DOHH2 (cell line): ENCODE data around the gene POPDC2.

Experiments
- H3F3A ChIP-seq: fragments of 200-600 bp; sonication (generic), shearing (Covaris generic); 2 replicates; pipeline ENCODE4 v1.6.0; 2016; ENCODE audit warnings: antibody characterized with exemption, mild to moderate bottlenecking; ENCODE audit not compliant: control insufficient read depth, insufficient read depth
- H3K27ac ChIP-seq: fragments of 200-600 bp; sonication (generic); 2 replicates; pipeline ENCODE4 v1.5.1; 2014; ENCODE audit warnings: low read depth, mild to moderate bottlenecking, low read length, moderate library complexity
- H3K27me3 ChIP-seq: fragments of 200-600 bp; sonication (generic); 2 replicates; pipeline ENCODE4 v1.6.1; 2014; ENCODE audit warnings: mild to moderate bottlenecking, low read length, mixed read lengths; ENCODE audit not compliant: control insufficient read depth
- H3K36me3 ChIP-seq: fragments of 200-600 bp; sonication (generic); 2 replicates; pipeline ENCODE4 v1.6.1; 2014; ENCODE audit warnings: mild to moderate bottlenecking, low read length, moderate library complexity, mixed read lengths; ENCODE audit not compliant: control insufficient read depth
- H3K4me1 ChIP-seq: fragments of 200-600 bp; sonication (generic); 2 replicates; pipeline ENCODE4 v1.6.1; 2014; ENCODE audit warnings: mild to moderate bottlenecking, low read length, mixed read lengths; ENCODE audit not compliant: control insufficient read depth
- H3K4me2 ChIP-seq: fragments of 200-600 bp; sonication (generic); 2 replicates; pipeline ENCODE4 v1.6.0; 2014; ENCODE audit warnings: mild to moderate bottlenecking, low read length, moderate library complexity
- H3K4me3 ChIP-seq: fragments of 200-600 bp; sonication (generic); 2 replicates; pipeline ENCODE4 v1.5.1; 2014; ENCODE audit warnings: mild to moderate bottlenecking, low read length, mixed read lengths
- H3K79me2 ChIP-seq: fragments of 200-600 bp; sonication (generic); 2 replicates; pipeline ENCODE4 v1.6.1; 2014; ENCODE audit warnings: mild to moderate bottlenecking, low read length, mixed read lengths; ENCODE audit not compliant: control insufficient read depth
- H3K9me2 ChIP-seq: fragments of 200-600 bp; sonication (generic); replicated peaks from 2 replicates; pipeline ENCODE4 v1.6.1; 2014; ENCODE audit warnings: mild to moderate bottlenecking, low read length, mixed read lengths; ENCODE audit not compliant: control insufficient read depth
- H3K9me3 ChIP-seq: fragments of 200-600 bp; sonication (generic); 2 replicates; pipeline ENCODE4 v1.6.1; 2014; ENCODE audit warnings: antibody characterized with exemption, low read length, mixed read lengths; ENCODE audit not compliant: control insufficient read depth, insufficient read depth
- H4K20me1 ChIP-seq: fragments of 200-600 bp; sonication (generic); 2 replicates; pipeline ENCODE4 v1.6.0; 2014; ENCODE audit warnings: low read depth, mild to moderate bottlenecking, antibody characterized with exemption, low read length, moderate library complexity; ENCODE audit not compliant: control insufficient read depth, insufficient read depth
- CTCF ChIP-seq: fragments of 200-600 bp; sonication (generic); IDR thresholded peaks from one replicate; pipeline ENCODE4 v1.5.1; 2014; ENCODE audit warnings: antibody characterized with exemption, mild to moderate bottlenecking, low read depth, low read length; ENCODE audit not compliant: poor library complexity, severe bottlenecking
- EZH2phosphoT487 ChIP-seq: fragments of 200-600 bp; sonication (generic); IDR thresholded peaks from 2 replicates; pipeline ENCODE4 v1.6.1; 2017; ENCODE audit warnings: borderline replicate concordance, mild to moderate bottlenecking, antibody characterized with exemption, low read length, moderate library complexity, mixed read lengths

POPDC2 gene

GRCh38 chr3:119663885-119664284, 3.5 kb upstream of the POPDC2 start:
- Histone ChIP-seq H3K9me3 (no peaks in the 10 kb centered on the region), H3F3A (no peaks in the 10 kb centered on the region), H3K4me1 (peaks cover 10% of the 10 kb centered on the region), H3K27me3 (no peaks in the 10 kb centered on the region), H4K20me1 (no peaks in the 10 kb centered on the region), H3K36me3 (peaks cover 19% of the 10 kb centered on the region), H3K27ac (no peak overlapping the region), H3K79me2 (no peaks in the 10 kb centered on the region), H3K4me3 (no peak overlapping the region), H3K4me2 (no peak overlapping the region), H3K9me2 (no peaks in the 10 kb centered on the region)
- TF ChIP-seq EZH2phosphoT487, result no peak
- TF ChIP-seq CTCF, result no peak

- no peaks in the 10 kb centered on the region for H3K79me2 ChIP-seq
- H3K36me3 ChIP-seq, result peaks cover 12% of the 10 kb centered on the region
- no peak overlapping the region for H3K4me2 ChIP-seq
- TF ChIP-seq CTCF (no peak), EZH2phosphoT487 (no peak)
- no peaks in the 10 kb centered on the region for H3K27me3 ChIP-seq
- no peaks in the 10 kb centered on the region for H4K20me1 ChIP-seq
- no peak overlapping the region for H3K4me3 ChIP-seq
- peaks cover 10% of the 10 kb centered on the region for H3K4me1 ChIP-seq
- H3F3A ChIP-seq, result no peaks in the 10 kb centered on the region
- no peaks in the 10 kb centered on the region for H3K9me3 ChIP-seq
- H3K9me2 ChIP-seq, result no peaks in the 10 kb centered on the region
- H3K27ac ChIP-seq, result no peak overlapping the region
Observed at GRCh38 chr3:119662604-119663373, 2.4 kb upstream of the POPDC2 start.

- H3K4me1 ChIP-seq, result peaks cover 3% of the 10 kb centered on the region
- H3K4me2 ChIP-seq, result no peak overlapping the region
- no peaks in the 10 kb centered on the region for H4K20me1 ChIP-seq
Observed at GRCh38 chr3:119659606-119660291, 640 bp downstream of the POPDC2 start.

More at GRCh38 chr3:119659606-119660291, 640 bp downstream of the POPDC2 start:
- no peaks in the 10 kb centered on the region for H3K9me2 ChIP-seq
- no peaks in the 10 kb centered on the region for H3K9me3 ChIP-seq
- no peaks in the 10 kb centered on the region for H3F3A ChIP-seq
- no peak overlapping the region for H3K4me3 ChIP-seq
- no peaks in the 10 kb centered on the region for H3K36me3 ChIP-seq
- H3K27me3 ChIP-seq, result no peaks in the 10 kb centered on the region
- H3K79me2 ChIP-seq, result no peaks in the 10 kb centered on the region
- no peak overlapping the region for H3K27ac ChIP-seq
- TF ChIP-seq CTCF (no peak), EZH2phosphoT487 (no peak)
